Measurements from ENCODE around the gene COL1A2.

Gene COL1A2

DNA sequence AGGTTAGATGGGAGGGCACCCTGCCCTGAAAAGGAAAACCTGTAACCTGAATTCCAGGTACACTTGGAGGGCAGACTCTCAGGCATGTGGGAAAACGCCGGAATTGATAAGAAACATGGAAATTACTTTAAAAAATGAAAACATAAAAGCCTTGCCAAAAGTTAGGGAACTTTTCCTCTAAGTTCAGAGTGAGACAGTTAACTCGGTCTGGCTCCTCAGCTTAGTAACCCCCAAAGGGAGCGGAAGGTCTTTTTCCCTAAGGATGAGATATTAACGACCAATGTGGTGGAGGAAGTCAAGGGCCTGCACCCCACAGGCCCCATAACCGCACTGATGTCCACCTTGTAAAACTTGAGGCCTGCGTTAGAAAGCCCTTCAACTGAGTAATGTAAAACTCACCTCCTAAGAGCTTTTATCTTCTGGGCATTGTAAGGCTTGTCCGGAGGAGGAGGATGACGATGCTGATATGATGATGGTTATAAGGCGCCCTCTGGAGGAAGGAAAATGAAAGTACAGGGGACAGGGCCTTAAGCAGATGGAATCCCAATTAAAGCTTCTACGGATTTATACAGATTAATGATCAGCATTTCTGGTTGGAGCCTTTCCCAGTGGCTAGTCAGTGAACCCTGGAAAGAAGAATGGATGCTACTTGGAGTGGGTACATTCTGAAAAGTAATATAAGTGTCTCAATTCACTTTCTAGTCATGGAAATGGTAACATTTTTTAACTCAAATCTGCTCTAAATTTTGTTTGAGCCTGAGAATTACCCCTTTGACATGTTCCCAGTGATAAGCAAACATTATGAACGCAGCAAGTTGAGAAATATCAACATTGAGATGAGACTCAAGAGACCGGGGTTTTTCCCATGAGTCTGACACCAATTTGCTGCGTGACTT lies 694 bp downstream of the COL1A2 start:
- H3K27ac Mint-ChIP-seq: no peak overlapping the region
- no peaks in the 10 kb centered on the region for H3K9me3 Mint-ChIP-seq
- H3K4me3 Mint-ChIP-seq: peak overlapping the region; percentile 24
- ATAC-seq: peak; percentile 72
- DNase-seq (ENCODE audit: low spot score in 2 of 2): peak in 1 of 2 donors; percentile 51
- no peaks in the 10 kb centered on the region for H3K36me3 Mint-ChIP-seq
- H3K4me1 Mint-ChIP-seq: peaks cover 11% of the 10 kb centered on the region

DNA sequence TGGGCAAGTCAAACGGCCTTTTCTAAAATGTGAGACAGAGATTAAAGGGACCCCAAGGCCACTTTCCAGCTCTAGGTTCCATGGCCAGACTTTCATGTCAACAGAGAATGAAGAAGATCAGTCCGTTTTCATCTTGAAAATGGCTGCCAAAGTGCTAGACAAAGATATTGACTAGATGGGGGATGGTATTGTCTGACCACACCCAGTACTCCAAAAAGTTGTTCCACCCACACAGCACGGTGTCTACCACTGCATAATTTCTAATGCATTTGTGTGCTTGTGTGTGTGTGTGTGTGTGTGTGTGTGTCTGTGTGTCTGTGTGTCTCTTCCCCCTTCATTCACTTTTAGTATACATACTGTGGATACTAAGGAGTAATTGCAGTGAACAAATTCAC lies 1.3 kb downstream of the COL1A2 start:
- DNase-seq (ENCODE audit: low spot score in 2 of 2) (no peak), ATAC-seq (no peak)
- no peak overlapping the region for H3K4me3 Mint-ChIP-seq
- H3K9me3 Mint-ChIP-seq: no peaks in the 10 kb centered on the region
- H3K4me1 Mint-ChIP-seq: peaks cover 11% of the 10 kb centered on the region
- H3K36me3 Mint-ChIP-seq: no peaks in the 10 kb centered on the region
- H3K27ac Mint-ChIP-seq: no peak overlapping the region

- no peak for ATAC-seq
- Mint-ChIP-seq H3K9me3 (no peaks in the 10 kb centered on the region), H3K4me1 (peaks cover 11% of the 10 kb centered on the region), H3K4me3 (no peak overlapping the region), H3K27ac (no peak overlapping the region), H3K36me3 (no peaks in the 10 kb centered on the region)
- DNase-seq (ENCODE audit: low spot score in 2 of 2): no peak
Observed at GRCh38 chr7:94396596-94396995, 1.9 kb downstream of the COL1A2 start.

- Mint-ChIP-seq H3K4me3 (no peak overlapping the region), H3K4me1 (peaks cover 11% of the 10 kb centered on the region), H3K9me3 (no peaks in the 10 kb centered on the region), H3K36me3 (no peaks in the 10 kb centered on the region), H3K27ac (no peak overlapping the region)
- ATAC-seq (no peak), DNase-seq (ENCODE audit: low spot score in 2 of 2) (no peak)
Observed at GRCh38 chr7:94397722-94398121, 3.0 kb downstream of the COL1A2 start.

- H3K4me3 Mint-ChIP-seq: no peak overlapping the region
- no peak overlapping the region for H3K27ac Mint-ChIP-seq
- ATAC-seq (no peak), DNase-seq (ENCODE audit: low spot score in 2 of 2) (no peak)
- no peaks in the 10 kb centered on the region for H3K9me3 Mint-ChIP-seq
- H3K4me1 Mint-ChIP-seq: peaks cover 6% of the 10 kb centered on the region
- H3K36me3 Mint-ChIP-seq: no peaks in the 10 kb centered on the region
Observed at GRCh38 chr7:94398841-94399240, 4.1 kb downstream of the COL1A2 start.

GRCh38 chr7:94400022-94400421 lies 5.3 kb downstream of the COL1A2 start:
- Mint-ChIP-seq H3K4me3 (no peak overlapping the region), H3K9me3 (no peaks in the 10 kb centered on the region), H3K4me1 (peaks cover 2% of the 10 kb centered on the region), H3K27ac (no peak overlapping the region), H3K36me3 (no peaks in the 10 kb centered on the region)
- no peak for DNase-seq (ENCODE audit: low spot score in 2 of 2)
- ATAC-seq: no peak

DNA sequence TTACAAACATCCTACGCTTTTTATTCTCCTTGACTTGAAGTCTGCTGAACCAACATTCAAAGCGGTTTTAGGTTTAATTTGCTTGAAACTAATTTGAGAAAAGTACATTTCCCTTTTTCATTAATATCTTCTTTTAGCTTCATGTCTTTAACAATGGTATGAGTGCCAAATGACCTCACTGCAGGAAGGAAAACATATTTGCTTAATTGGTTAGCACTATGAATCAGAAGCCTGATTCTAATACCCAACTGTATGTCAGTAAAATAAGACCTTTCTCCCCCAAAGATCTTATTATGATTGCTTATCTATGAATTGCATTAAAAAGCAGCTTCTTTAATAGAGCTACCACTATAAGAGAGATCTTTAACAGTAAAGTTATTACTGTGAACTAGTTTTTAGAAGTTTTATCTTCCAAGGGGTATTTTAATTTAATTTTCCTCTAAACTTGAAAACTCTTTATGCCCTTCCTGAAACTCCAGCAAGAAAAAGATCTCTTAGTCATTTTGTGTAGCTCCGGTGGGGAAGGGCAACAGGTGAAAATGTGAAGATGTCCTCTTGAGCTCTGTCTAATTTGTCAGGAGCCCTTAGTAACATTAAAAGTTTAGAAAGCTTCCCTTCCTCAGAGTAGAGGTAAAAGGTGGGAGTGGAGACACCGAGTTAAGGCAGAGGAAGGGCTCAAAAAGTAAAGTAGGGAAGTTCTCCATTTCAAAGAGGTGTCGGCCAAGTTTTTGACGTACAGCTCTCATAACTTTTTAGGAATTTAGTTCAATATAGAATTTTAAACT lies 6.1 kb downstream of the COL1A2 start:
- Mint-ChIP-seq H3K4me1 (no peaks in the 10 kb centered on the region), H3K36me3 (no peaks in the 10 kb centered on the region), H3K4me3 (no peak overlapping the region), H3K9me3 (no peaks in the 10 kb centered on the region), H3K27ac (no peak overlapping the region)
- ATAC-seq (no peak), DNase-seq (ENCODE audit: low spot score in 2 of 2) (no peak)

GRCh38 chr7:94401428-94401814 lies 6.7 kb downstream of the COL1A2 start:
- H3K4me1 Mint-ChIP-seq: no peaks in the 10 kb centered on the region
- no peak overlapping the region for H3K4me3 Mint-ChIP-seq
- H3K27ac Mint-ChIP-seq: no peak overlapping the region
- ATAC-seq: no peak
- no peaks in the 10 kb centered on the region for H3K36me3 Mint-ChIP-seq
- no peaks in the 10 kb centered on the region for H3K9me3 Mint-ChIP-seq
- DNase-seq (ENCODE audit: low spot score in 2 of 2): no peak

DNA sequence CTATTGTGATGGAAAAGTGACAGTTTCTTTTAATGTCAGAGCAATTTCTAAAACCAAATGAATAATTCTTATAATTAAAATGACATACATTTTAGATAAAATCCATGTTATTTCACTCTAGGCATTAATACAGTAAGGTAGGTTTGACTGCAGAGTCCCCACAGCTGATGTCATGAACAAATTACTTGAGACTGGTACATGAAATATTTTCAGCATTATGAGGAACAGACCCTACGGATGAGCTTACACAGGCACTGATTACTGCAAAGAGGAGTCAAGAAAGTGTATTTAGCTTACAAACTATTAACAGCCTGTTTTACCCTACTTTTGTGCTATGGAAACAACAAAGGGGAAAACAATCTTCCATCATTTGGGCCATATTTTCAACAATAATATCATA lies 8.9 kb downstream of the COL1A2 start:
- ATAC-seq (no peak), DNase-seq (ENCODE audit: low spot score in 2 of 2) (no peak)
- H3K27ac Mint-ChIP-seq: no peak overlapping the region
- no peak overlapping the region for H3K4me3 Mint-ChIP-seq
- H3K4me1 Mint-ChIP-seq: no peaks in the 10 kb centered on the region
- H3K9me3 Mint-ChIP-seq: no peaks in the 10 kb centered on the region
- H3K36me3 Mint-ChIP-seq: no peaks in the 10 kb centered on the region

DNA sequence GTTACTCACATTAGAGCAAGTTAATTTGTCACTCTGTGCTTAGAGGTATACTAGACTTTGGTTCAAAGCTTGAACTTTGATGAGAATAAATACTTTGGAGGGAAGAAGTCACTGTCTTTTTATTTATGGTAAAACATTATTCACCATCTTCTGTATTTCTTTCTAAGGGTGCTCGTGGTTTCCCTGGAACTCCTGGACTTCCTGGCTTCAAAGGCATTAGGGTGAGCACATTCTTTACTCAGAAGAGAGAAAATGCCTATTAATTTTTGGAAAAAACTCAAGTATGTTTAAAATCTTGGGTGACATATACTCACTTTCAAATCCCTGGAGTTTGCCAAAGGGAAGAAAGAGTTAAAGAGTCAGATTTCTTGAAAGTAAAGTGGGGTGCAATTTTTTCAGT lies 10.8 kb downstream of the COL1A2 start:
- no peaks in the 10 kb centered on the region for H3K4me1 Mint-ChIP-seq
- no peak overlapping the region for H3K27ac Mint-ChIP-seq
- H3K4me3 Mint-ChIP-seq: no peak overlapping the region
- H3K9me3 Mint-ChIP-seq: no peaks in the 10 kb centered on the region
- no peaks in the 10 kb centered on the region for H3K36me3 Mint-ChIP-seq
- DNase-seq (ENCODE audit: low spot score in 2 of 2) (no peak), ATAC-seq (no peak)

GRCh38 chr7:94406696-94407095 lies 12.0 kb downstream of the COL1A2 start:
- no peak for ATAC-seq
- Mint-ChIP-seq H3K27ac (no peak overlapping the region), H3K4me3 (no peak overlapping the region), H3K36me3 (no peaks in the 10 kb centered on the region), H3K4me1 (no peaks in the 10 kb centered on the region), H3K9me3 (no peaks in the 10 kb centered on the region)
- DNase-seq (ENCODE audit: low spot score in 2 of 2): no peak

- Mint-ChIP-seq H3K9me3 (no peaks in the 10 kb centered on the region), H3K36me3 (no peaks in the 10 kb centered on the region), H3K4me3 (no peak overlapping the region), H3K4me1 (no peaks in the 10 kb centered on the region), H3K27ac (no peak overlapping the region)
- DNase-seq (ENCODE audit: low spot score in 2 of 2): no peak
- ATAC-seq: no peak
Observed at GRCh38 chr7:94409200-94409948, 14.7 kb downstream of the COL1A2 start.

- no peaks in the 10 kb centered on the region for H3K36me3 Mint-ChIP-seq
- ATAC-seq: no peak
- H3K27ac Mint-ChIP-seq: no peak overlapping the region
- DNase-seq (ENCODE audit: low spot score in 2 of 2): no peak
- H3K9me3 Mint-ChIP-seq: no peaks in the 10 kb centered on the region
- no peak overlapping the region for H3K4me3 Mint-ChIP-seq
- no peaks in the 10 kb centered on the region for H3K4me1 Mint-ChIP-seq
Observed at GRCh38 chr7:94410413-94411187, 15.9 kb downstream of the COL1A2 start.

DNA sequence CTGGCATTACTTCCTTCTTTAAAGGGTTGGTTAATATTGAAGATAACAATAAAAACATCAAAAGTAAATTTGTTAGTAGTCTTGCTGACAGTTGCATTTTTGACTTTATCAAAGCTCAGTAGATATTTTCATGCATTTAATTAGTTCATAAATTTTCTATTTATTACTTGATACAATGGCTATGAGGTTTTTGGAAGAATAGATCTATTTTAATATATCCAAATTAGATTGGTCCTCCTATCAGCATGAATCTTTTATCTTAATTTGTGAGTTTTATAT lies 16.4 kb downstream of the COL1A2 start:
- no peak overlapping the region for H3K4me3 Mint-ChIP-seq
- no peak for ATAC-seq
- no peaks in the 10 kb centered on the region for H3K4me1 Mint-ChIP-seq

DNA sequence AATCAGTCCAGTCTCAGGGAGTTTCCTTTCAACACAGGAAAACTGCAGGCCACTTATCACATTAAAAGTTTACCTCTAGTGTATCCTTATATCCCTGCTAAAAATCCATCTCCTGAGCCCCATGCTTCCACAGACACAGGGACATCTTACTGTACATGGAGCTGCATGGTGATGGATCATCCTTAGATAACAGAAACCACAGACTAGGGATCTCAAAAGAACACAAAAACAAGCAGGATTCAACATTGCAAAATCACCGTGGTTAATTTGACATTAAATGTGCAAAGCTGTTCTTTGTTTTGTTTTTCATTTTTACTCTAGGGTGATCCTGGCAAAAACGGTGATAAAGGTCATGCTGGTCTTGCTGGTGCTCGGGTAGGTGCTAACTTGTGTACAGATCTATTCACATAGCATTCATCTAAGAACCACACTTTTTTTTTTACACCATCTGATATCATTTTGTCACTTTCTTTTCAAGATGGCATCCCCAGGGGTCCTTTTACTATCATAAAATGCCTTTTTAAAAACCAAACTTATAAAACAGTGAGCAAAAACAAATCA lies 18.1 kb downstream of the COL1A2 start:
- no peak for DNase-seq (ENCODE audit: low spot score in 2 of 2)
- H3K9me3 Mint-ChIP-seq: no peaks in the 10 kb centered on the region
- H3K4me3 Mint-ChIP-seq: no peak overlapping the region
- no peaks in the 10 kb centered on the region for H3K36me3 Mint-ChIP-seq
- no peak overlapping the region for H3K27ac Mint-ChIP-seq
- no peaks in the 10 kb centered on the region for H3K4me1 Mint-ChIP-seq
- ATAC-seq: no peak

More for the DNA sequence above, 16.4 kb downstream of the COL1A2 start:
- H3K36me3 Mint-ChIP-seq: no peaks in the 10 kb centered on the region
- no peak overlapping the region for H3K27ac Mint-ChIP-seq
- no peak for DNase-seq (ENCODE audit: low spot score in 2 of 2)
- no peaks in the 10 kb centered on the region for H3K9me3 Mint-ChIP-seq
